ENCODE measurements around the gene GATAD2A.

Gene GATAD2A, protein sequence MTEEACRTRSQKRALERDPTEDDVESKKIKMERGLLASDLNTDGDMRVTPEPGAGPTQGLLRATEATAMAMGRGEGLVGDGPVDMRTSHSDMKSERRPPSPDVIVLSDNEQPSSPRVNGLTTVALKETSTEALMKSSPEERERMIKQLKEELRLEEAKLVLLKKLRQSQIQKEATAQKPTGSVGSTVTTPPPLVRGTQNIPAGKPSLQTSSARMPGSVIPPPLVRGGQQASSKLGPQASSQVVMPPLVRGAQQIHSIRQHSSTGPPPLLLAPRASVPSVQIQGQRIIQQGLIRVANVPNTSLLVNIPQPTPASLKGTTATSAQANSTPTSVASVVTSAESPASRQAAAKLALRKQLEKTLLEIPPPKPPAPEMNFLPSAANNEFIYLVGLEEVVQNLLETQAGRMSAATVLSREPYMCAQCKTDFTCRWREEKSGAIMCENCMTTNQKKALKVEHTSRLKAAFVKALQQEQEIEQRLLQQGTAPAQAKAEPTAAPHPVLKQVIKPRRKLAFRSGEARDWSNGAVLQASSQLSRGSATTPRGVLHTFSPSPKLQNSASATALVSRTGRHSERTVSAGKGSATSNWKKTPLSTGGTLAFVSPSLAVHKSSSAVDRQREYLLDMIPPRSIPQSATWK

DNA sequence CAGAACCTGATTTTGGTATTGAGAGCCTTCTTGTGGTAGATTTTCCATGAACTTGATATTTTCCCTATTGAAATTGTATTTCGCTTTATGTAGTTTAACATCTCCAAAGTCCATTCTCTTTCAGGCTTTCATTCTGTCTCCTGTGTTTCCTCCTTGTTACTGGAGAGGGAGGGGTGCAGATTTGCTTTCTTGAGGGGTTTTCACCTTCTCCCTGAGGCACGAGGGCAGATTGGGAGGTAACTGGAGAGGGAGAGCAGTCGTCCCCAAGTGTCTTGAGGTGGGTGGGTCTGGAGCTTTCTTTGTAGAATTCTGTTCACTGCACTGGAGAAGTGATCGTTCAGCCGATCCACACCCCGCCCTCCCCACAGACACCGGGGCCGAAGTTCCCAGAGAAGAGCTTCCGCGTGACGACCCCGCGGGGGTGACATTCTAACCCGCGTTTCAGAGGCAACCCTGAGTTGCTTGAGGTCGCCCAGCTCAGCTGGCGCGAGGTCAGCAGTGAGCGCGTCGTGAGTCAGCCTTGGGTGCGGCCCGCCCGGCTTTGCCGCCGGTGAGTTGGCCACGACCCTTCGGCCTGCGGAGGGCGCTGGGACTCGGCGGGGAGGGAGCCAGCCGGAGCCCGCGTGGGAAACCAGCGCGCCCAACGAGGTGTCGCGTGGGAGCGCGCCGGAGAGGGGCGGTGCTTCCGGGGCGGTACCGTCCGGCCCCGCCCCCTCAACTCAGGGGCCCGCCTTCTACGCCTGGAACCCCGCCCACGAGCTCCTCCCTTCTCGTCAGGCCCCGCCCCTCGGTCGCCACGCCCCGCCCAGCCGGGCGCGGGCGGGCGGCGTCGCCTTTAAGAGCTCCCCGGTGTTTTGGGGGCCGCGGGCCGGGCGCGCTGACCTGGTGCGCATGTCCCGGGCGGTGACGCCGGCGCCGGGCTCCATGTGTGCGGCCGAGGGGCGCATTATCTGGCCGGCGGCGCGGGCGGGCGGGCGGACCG lies at the start of gene GATAD2A:
TSS of gene GATAD2A (plus strand) at position 797 of the 982 bp plus-strand sequence. CDS start 59,671 bp downstream, outside the sequence.
- Histone ChIP-seq H3K4me1 (ENCODE audit: low read depth, poor library complexity, severe bottlenecking) (peaks cover 46% of the 10 kb centered on the region), H3K9ac (peak within 1 kb of the TSS; percentile 76), H4K20me1 (ENCODE audit: insufficient read depth) (peaks cover 23% of the 10 kb centered on the region), H3K27ac (peak within 1 kb of the TSS; percentile 35; the same call in 1 of the 2 replicates), H3K4me2 (peak within 1 kb of the TSS; percentile 94), H3K36me3 (ENCODE audit: insufficient read depth) (no peaks in the 10 kb centered on the region), H2AFZ (ENCODE audit: low read depth) (peak within 1 kb of the TSS; percentile 67), H3K79me2 (ENCODE audit: insufficient read depth, low read depth) (peaks cover 36% of the 10 kb centered on the region), H3K4me3 (IDR thresholded peaks at IDR 0.05; ENCODE audit: insufficient read depth, low read depth, low read length) (no peak within 1 kb of the TSS), H3K27me3 (ENCODE audit: insufficient read depth, low read depth) (no peaks in the 10 kb centered on the region)
- TF ChIP-seq, protein P1, sequence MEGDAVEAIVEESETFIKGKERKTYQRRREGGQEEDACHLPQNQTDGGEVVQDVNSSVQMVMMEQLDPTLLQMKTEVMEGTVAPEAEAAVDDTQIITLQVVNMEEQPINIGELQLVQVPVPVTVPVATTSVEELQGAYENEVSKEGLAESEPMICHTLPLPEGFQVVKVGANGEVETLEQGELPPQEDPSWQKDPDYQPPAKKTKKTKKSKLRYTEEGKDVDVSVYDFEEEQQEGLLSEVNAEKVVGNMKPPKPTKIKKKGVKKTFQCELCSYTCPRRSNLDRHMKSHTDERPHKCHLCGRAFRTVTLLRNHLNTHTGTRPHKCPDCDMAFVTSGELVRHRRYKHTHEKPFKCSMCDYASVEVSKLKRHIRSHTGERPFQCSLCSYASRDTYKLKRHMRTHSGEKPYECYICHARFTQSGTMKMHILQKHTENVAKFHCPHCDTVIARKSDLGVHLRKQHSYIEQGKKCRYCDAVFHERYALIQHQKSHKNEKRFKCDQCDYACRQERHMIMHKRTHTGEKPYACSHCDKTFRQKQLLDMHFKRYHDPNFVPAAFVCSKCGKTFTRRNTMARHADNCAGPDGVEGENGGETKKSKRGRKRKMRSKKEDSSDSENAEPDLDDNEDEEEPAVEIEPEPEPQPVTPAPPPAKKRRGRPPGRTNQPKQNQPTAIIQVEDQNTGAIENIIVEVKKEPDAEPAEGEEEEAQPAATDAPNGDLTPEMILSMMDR (conservative IDR thresholded peaks at IDR 0.05; ENCODE audit: low read depth, low read length): no peak

DNA sequence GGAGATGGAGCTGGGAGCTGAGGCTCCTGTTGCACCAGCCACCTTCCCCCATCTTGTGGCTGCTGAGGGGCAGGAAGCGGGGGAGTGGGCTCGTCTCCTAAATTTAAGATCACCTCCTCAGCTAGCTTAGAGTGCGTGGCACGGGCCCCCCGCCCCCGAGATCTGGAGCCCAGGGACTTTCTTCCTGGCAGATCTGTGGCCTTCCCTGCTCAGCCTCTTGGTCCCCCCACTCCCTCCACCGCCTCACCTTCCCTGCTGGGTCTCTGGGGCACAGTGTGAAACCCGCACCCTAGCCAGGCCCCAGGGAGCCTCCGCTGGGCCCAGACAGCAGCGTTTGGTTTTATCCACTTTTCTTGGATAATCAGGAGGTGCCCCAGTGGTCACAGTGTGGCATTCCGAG lies 49.0 kb upstream of the GATAD2A start:
- no peaks in the 10 kb centered on the region for H3K79me2 ChIP-seq (ENCODE audit: insufficient read depth, low read depth)
- H4K20me1 ChIP-seq (ENCODE audit: insufficient read depth): no peaks in the 10 kb centered on the region
- no peak overlapping the region for H2AFZ ChIP-seq (ENCODE audit: low read depth)
- no peak overlapping the region for H3K27ac ChIP-seq
- no peaks in the 10 kb centered on the region for H3K36me3 ChIP-seq (ENCODE audit: insufficient read depth)
- H3K27me3 ChIP-seq (ENCODE audit: insufficient read depth, low read depth): no peaks in the 10 kb centered on the region
- TF ChIP-seq, protein P1 (conservative IDR thresholded peaks at IDR 0.05; ENCODE audit: low read depth, low read length): no peak
- H3K9ac ChIP-seq: no peak overlapping the region
- no peaks in the 10 kb centered on the region for H3K4me1 ChIP-seq (ENCODE audit: low read depth, poor library complexity, severe bottlenecking)
- H3K4me3 ChIP-seq (IDR thresholded peaks at IDR 0.05; ENCODE audit: insufficient read depth, low read depth, low read length): no peak overlapping the region
- no peak overlapping the region for H3K4me2 ChIP-seq

DNA sequence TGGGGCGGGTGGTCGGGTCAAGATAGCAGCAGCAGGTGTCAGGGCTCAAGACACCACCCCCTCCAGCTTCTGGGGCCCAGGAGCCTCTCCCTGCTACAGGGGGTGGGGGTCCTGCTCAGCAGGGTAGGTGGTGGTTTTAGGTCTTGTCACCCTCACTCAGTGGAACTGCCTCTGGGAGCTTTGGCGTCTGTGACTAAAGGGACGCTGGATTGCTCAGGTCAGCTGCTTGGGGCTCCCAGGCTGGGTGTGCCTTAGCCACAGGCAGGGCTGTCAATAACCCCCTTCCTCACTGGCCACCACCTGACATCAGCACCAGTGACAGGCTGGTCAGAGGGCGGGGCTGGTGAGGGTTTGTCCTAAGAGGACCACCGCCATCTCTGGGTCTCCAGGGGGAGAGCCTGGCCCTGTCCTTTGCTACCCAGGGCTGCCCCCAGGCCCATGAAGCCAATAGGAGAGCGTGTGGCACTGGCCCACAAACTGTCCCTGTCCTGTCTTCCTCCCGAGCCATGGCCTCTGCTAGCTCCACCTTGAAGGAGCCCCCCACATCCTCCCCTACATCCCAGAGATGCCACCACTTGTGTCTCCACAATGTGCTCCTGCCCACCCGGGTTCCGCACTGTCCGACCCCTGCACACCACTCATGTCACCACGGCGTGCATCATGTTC lies 48.4 kb upstream of the GATAD2A start:
- H3K36me3 ChIP-seq (ENCODE audit: insufficient read depth): no peaks in the 10 kb centered on the region

More for the DNA sequence above, 48.4 kb upstream of the GATAD2A start:
- TF ChIP-seq, protein P1 (conservative IDR thresholded peaks at IDR 0.05; ENCODE audit: low read depth, low read length): no peak
- H3K4me3 ChIP-seq (IDR thresholded peaks at IDR 0.05; ENCODE audit: insufficient read depth, low read depth, low read length): no peak overlapping the region
- no peak overlapping the region for H2AFZ ChIP-seq (ENCODE audit: low read depth)
- H4K20me1 ChIP-seq (ENCODE audit: insufficient read depth): no peaks in the 10 kb centered on the region
- H3K27me3 ChIP-seq (ENCODE audit: insufficient read depth, low read depth): no peaks in the 10 kb centered on the region
- H3K4me1 ChIP-seq (ENCODE audit: low read depth, poor library complexity, severe bottlenecking): no peaks in the 10 kb centered on the region
- no peaks in the 10 kb centered on the region for H3K79me2 ChIP-seq (ENCODE audit: insufficient read depth, low read depth)
- no peak overlapping the region for H3K4me2 ChIP-seq
- H3K9ac ChIP-seq: no peak overlapping the region
- H3K27ac ChIP-seq: no peak overlapping the region
